CD4-positive, alpha-beta T cell treated with Interleukin-17A for 1 hour (primary cell): ENCODE measurements around the gene CLEC9A.

Experiments used
- DNase-seq: peaks from one replicate; pipeline ENCODE4 v3.0.0-alpha.2; 2020

The CLEC9A gene

GRCh38 chr12:10113075-10113474 lies 82.6 kb downstream of the CLEC9A start:
- DNase-seq, result no peak

GRCh38 chr12:10113920-10114319 lies 83.4 kb downstream of the CLEC9A start:
- no peak for DNase-seq

GRCh38 chr12:10115311-10115710 lies 84.8 kb downstream of the CLEC9A start:
- DNase-seq, result no peak
